ENCODE measurements around the gene MAGEE1. TPM values are rescaled to one million over a fixed set of nuclear protein-coding genes. Genes with fewer than 3 reads are reported as not detected.

MAGEE1 gene
- total RNA-seq: 1 to 10 TPM; 1.5 to 5.3 (median 3.8) TPM

GRCh38 chrX:76427560-76428242 lies at the start of gene MAGEE1:
MAGEE1 (plus strand) TSS chrX:76427710; CDS start chrX:76427931, 221 bp downstream.
- H3K36me3 ChIP-seq: no peaks in the 10 kb centered on the region
- H3K4me1 ChIP-seq: peaks cover 6% of the 10 kb centered on the region
- TF ChIP-seq, protein P1, sequence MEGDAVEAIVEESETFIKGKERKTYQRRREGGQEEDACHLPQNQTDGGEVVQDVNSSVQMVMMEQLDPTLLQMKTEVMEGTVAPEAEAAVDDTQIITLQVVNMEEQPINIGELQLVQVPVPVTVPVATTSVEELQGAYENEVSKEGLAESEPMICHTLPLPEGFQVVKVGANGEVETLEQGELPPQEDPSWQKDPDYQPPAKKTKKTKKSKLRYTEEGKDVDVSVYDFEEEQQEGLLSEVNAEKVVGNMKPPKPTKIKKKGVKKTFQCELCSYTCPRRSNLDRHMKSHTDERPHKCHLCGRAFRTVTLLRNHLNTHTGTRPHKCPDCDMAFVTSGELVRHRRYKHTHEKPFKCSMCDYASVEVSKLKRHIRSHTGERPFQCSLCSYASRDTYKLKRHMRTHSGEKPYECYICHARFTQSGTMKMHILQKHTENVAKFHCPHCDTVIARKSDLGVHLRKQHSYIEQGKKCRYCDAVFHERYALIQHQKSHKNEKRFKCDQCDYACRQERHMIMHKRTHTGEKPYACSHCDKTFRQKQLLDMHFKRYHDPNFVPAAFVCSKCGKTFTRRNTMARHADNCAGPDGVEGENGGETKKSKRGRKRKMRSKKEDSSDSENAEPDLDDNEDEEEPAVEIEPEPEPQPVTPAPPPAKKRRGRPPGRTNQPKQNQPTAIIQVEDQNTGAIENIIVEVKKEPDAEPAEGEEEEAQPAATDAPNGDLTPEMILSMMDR (IDR thresholded peaks at IDR 0.05): no peak
- TF ChIP-seq POLR2AphosphoS5 (IDR thresholded peaks at IDR 0.05) (no peak), EP300 (IDR thresholded peaks at IDR 0.05) (no peak), POLR2A (IDR thresholded peaks at IDR 0.05) (no peak)
- peak; percentile 71 to 76 for DNase-seq (ENCODE audit: low spot score in 2 of 2)
- no peaks in the 10 kb centered on the region for H3K27me3 ChIP-seq
- H3K27ac ChIP-seq: no peak within 1 kb of the TSS
- H3K4me3 ChIP-seq: peak within 1 kb of the TSS; percentile 67
- H3K9me3 ChIP-seq: no peaks in the 10 kb centered on the region
- WGBS: 35% methylated on average over 34 of the region's 42 CpGs

- no peak overlapping the region for H3K4me3 ChIP-seq
Observed at GRCh38 chrX:76398970-76399369, 28.5 kb upstream of the MAGEE1 start.

GRCh38 chrX:76407795-76408194 lies 19.7 kb upstream of the MAGEE1 start:
- no peak overlapping the region for H3K4me3 ChIP-seq
- WGBS: 46% methylated on average over 2 of the region's 2 CpGs
- H3K27ac ChIP-seq: no peak overlapping the region
- H3K9me3 ChIP-seq: no peaks in the 10 kb centered on the region
- TF ChIP-seq EP300 (IDR thresholded peaks at IDR 0.05) (no peak), POLR2AphosphoS5 (IDR thresholded peaks at IDR 0.05) (no peak), POLR2A (IDR thresholded peaks at IDR 0.05) (no peak)
- TF ChIP-seq, protein P1 (IDR thresholded peaks at IDR 0.05): no peak
- H3K4me1 ChIP-seq: no peaks in the 10 kb centered on the region
- H3K27me3 ChIP-seq: no peaks in the 10 kb centered on the region
- H3K36me3 ChIP-seq: no peaks in the 10 kb centered on the region
- DNase-seq (ENCODE audit: low spot score in 2 of 2): no peak

More at GRCh38 chrX:76398970-76399369, 28.5 kb upstream of the MAGEE1 start:
- no peak for DNase-seq (ENCODE audit: low spot score in 2 of 2)
- Histone ChIP-seq H3K36me3 (no peaks in the 10 kb centered on the region), H3K27me3 (no peaks in the 10 kb centered on the region), H3K27ac (no peak overlapping the region), H3K9me3 (no peaks in the 10 kb centered on the region), H3K4me1 (no peaks in the 10 kb centered on the region)
- TF ChIP-seq, protein P1 (IDR thresholded peaks at IDR 0.05): no peak
- TF ChIP-seq POLR2AphosphoS5 (IDR thresholded peaks at IDR 0.05): no peak
- no peak for TF ChIP-seq POLR2A (IDR thresholded peaks at IDR 0.05)
- TF ChIP-seq EP300 (IDR thresholded peaks at IDR 0.05): no peak

DNA sequence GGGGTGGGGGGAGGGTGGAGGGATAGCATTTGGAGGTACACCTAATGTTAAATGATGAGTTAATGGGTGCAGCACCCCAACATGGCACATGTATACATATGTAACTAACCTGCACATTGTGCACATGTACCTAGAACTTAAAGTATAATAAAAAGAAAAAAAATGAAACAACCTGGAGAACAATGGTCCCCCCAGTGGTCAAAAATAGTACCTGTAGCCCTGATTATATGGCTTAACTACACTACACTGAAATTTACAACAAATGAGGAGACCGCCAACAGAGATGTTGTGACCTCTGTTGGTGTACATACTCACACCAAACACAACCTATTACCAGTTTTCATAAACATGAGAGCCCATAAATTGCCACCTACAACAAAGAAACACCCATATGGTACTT lies 7.3 kb upstream of the MAGEE1 start:
- no peak for DNase-seq (ENCODE audit: low spot score in 2 of 2)
- no peaks in the 10 kb centered on the region for H3K36me3 ChIP-seq

More for the DNA sequence above, 7.3 kb upstream of the MAGEE1 start:
- Histone ChIP-seq H3K27ac (no peak overlapping the region), H3K4me3 (no peak overlapping the region), H3K9me3 (no peaks in the 10 kb centered on the region), H3K4me1 (no peaks in the 10 kb centered on the region), H3K27me3 (no peaks in the 10 kb centered on the region)
- TF ChIP-seq, protein P1 (IDR thresholded peaks at IDR 0.05): no peak
- TF ChIP-seq POLR2AphosphoS5 (IDR thresholded peaks at IDR 0.05) (no peak), POLR2A (IDR thresholded peaks at IDR 0.05) (no peak), EP300 (IDR thresholded peaks at IDR 0.05) (no peak)
- WGBS: 85% methylated on average over 1 of the region's 1 CpG
